ENCODE results near the gene GNAQ.

DNA sequence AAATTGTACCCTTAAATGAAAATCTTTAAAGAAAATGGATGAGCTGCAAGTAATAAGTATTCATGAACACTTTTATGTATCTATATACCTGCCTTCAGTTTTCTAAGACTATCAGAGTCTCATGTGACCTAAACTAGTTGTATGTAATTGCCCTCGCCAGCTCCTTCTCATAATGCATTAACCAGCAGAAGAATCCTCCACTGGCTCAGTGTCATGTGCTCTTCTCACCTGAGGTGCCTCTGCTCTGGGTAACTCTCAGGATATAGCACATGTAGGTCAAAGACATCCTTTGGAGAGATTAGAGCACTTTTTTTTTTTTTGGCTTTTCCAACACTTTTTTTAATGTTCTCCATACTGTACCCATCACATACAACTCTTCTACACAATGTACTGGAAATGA, 199.8 kb downstream of the GNAQ start:
- TF ChIP-seq, protein P1, sequence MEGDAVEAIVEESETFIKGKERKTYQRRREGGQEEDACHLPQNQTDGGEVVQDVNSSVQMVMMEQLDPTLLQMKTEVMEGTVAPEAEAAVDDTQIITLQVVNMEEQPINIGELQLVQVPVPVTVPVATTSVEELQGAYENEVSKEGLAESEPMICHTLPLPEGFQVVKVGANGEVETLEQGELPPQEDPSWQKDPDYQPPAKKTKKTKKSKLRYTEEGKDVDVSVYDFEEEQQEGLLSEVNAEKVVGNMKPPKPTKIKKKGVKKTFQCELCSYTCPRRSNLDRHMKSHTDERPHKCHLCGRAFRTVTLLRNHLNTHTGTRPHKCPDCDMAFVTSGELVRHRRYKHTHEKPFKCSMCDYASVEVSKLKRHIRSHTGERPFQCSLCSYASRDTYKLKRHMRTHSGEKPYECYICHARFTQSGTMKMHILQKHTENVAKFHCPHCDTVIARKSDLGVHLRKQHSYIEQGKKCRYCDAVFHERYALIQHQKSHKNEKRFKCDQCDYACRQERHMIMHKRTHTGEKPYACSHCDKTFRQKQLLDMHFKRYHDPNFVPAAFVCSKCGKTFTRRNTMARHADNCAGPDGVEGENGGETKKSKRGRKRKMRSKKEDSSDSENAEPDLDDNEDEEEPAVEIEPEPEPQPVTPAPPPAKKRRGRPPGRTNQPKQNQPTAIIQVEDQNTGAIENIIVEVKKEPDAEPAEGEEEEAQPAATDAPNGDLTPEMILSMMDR (IDR thresholded peaks at IDR 0.05), result no peak
- no peak for TF ChIP-seq POLR2A (IDR thresholded peaks at IDR 0.05)

Measured in lower leg skin (tissue), 3 donors.